GM18951 (cell line): Measurements from ENCODE around the gene ARAP1.

Experiments
- POLR2A ChIP-seq: IDR thresholded peaks from 4 replicates; pipeline ENCODE4 v1.6.1; 2011; ENCODE audit warnings: mild to moderate bottlenecking; ENCODE audit not compliant: insufficient read length, insufficient read depth; ENCODE audit errors: extremely low read depth
- in situ Hi-C: fragments of 300-500 bp; cut with MboI; formaldehyde crosslinking; loops from one replicate; pipeline ENCODE4 v1.12.0; 2022; ENCODE audit warnings: low sequenced_read_pairs, mixed read lengths, inconsistent platforms; ENCODE audit not compliant: unreplicated experiment

ARAP1 gene

GRCh38 chr11:72764503-72764902 lies 12.3 kb upstream of the ARAP1 start:
- in situ Hi-C loops = no loop called here
- no peak for TF ChIP-seq POLR2A

DNA sequence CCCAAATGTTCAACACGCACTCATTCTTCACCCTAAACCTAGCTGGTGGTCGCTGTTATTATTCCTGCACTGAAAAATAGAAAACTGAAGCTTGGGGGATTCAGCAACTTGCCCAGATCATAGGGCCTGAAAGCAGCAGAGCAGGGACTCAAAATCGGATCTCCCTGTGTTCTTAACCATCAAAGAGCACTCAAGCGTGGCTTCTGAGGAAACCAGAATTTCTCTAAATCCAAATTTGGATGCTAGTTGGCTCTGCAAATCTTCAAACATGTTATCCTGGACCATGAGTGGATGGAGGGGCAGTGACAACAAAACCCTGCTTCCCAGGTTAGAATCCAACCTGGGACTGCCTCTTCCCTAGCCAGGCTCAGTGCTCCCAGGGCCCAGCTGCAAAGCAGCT lies 11.6 kb upstream of the ARAP1 start:
- TF ChIP-seq POLR2A = no peak
- in situ Hi-C loops = no loop called here

DNA sequence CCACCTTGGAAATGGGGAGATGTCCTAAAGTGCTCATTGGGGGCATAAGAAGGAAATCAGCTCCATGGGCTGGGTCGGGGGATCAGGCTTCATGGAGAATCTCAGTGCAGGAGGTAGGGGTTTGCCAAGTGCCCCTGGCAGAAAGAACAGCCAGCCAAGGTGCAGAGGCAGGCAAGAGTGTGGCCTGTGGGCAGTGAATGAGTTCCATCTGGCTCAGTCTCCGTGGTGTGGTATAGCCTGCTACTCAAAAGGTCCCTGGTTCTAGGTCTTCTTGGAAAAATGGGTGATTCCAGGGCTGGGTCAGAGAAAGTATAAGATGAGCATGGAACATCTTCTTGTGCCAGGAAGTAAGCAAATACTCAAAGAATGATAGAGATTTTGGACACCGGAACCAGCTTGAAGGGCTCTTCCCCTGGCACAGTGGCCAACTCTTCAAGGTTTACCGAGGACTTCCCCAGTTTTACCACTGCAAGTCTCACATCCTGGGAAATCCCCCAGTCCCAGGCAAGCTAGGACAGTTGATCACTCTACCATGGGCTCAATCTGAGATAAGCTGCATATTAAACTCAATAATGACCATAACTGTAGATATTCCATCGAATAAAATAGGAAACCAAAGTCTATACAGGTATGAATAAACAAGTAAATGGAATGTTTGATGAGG lies 10.6 kb upstream of the ARAP1 start:
- in situ Hi-C loops = no loop called here
- TF ChIP-seq POLR2A = no peak

DNA sequence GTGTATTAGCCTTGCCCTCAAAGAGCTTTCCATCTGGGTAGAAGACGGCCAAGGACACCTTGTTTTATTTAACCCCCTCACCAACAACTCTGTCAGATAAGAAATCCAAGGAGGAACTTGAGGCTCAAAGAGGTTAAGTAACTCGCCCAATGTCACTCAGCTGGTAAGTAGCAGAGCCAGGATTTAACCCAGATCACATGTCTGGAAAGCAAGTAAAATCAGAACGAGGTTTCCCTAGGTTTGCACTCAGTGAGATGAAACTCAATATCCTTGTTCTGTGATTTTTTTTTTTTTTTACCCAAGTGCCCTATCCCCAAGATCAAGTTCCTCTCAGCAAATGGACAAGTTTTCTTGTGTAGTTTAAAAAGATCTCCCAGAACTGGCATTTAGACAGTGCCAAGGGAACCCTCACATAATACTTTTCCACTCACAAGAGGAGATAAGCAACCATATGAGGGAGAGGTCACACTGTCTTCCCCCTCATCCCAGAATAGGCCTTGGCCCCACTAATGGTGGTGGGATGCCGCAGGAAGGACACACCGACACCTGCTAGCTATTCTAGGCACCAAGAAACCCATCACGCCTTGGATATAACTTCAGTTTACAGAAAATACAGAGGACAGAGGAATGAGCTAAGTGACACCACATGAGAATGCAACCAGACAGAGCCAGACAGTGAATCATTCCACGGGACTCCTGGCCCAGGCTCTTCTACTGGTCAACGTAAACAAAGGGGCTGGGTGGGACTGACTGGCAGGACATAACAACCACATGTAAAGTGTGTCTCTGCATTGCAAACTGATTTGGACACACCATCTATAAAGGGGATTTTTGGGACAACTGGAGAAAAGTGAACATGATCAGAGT lies 8.6 kb upstream of the ARAP1 start:
- TF ChIP-seq POLR2A = no peak
- in situ Hi-C loops = no loop called here

GRCh38 chr11:72759468-72759985 lies 7.3 kb upstream of the ARAP1 start:
- TF ChIP-seq POLR2A = no peak
- in situ Hi-C loops = no loop called here

- in situ Hi-C loops = no loop called here
- no peak for TF ChIP-seq POLR2A
Observed at GRCh38 chr11:72758690-72759389, 6.6 kb upstream of the ARAP1 start.

DNA sequence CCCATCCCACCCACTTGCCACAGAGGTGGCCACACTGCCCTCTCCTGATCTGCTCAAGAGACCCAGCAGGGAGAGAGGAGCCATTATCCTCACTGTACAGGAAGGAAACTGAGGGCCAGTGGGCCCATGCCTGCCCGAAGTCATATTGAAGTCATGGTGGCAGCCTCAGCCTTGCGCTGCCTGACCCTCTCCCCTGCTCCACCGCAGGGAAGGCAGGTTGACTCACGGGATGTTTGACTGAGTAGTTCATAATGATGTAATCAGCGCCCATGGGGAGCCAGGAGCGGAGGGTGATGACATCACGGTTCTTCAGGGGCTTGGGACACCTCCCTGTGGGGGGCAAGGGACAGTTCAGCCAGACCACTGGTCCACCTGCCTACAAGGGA lies 6.1 kb upstream of the ARAP1 start:
- no peak for TF ChIP-seq POLR2A
- in situ Hi-C loops = no loop called here

DNA sequence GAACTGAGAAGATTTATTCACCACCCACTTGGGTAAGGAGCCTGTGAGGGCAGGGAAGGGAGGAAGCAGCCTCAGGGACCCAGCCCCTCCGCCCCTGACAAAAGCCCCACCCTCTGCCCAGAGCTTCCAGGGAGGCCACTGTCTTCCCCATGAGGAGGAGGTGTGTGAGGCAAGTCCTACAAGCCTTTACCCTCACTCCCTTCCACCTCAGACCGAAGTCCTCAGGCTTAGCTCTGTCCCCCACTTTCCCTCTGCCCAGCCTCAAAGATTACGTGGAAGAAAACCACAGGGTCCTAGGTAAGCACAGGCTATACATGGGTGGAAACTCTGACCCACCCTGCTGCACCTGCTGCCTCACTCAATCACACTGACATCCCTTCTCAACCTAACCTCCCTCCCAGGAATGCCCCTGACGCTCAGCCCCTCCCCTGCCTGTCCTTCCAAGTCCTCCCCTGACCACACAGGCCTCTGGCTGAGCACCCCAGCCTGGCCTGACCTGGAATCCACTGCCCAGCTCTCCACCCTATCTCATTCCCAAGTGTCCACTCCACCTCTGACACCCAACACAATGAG lies 3.6 kb upstream of the ARAP1 start:
- no peak for TF ChIP-seq POLR2A
- in situ Hi-C loops = no loop called here

DNA sequence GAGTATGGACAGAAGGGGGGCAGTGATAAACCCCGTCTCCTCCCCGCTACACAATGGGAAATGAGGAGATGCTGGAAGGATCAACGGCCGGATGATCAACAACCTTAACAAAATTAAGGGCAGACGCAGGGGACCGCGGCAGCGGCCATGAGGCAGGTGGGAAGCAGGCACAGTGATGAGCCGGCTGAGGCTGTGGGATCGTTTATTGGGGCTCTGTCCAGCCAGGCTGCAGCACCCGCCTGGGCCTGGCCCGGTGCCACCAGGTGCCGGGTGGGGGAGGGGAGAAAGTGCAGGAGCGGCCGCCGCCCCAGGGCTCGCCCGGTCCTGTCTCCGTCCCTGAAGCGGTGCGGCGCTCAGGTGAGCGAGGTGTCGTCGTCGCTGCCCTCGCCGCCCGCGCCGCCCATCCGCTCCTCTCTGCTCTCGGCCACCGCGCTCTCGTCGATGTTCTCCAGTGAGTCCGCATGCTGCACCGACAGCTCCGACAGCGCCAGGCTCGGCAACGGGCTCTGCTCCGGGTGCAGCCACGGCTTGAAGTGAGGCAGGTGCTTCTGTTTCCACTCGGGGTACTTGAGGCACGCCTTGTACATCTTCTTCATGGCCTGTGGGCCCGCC lies 2.4 kb upstream of the ARAP1 start:
- in situ Hi-C loops = no loop called here
- TF ChIP-seq POLR2A = no peak

GRCh38 chr11:72754149-72754543 lies 1.9 kb upstream of the ARAP1 start:
- TF ChIP-seq POLR2A = no peak
- in situ Hi-C loops = no loop called here

DNA sequence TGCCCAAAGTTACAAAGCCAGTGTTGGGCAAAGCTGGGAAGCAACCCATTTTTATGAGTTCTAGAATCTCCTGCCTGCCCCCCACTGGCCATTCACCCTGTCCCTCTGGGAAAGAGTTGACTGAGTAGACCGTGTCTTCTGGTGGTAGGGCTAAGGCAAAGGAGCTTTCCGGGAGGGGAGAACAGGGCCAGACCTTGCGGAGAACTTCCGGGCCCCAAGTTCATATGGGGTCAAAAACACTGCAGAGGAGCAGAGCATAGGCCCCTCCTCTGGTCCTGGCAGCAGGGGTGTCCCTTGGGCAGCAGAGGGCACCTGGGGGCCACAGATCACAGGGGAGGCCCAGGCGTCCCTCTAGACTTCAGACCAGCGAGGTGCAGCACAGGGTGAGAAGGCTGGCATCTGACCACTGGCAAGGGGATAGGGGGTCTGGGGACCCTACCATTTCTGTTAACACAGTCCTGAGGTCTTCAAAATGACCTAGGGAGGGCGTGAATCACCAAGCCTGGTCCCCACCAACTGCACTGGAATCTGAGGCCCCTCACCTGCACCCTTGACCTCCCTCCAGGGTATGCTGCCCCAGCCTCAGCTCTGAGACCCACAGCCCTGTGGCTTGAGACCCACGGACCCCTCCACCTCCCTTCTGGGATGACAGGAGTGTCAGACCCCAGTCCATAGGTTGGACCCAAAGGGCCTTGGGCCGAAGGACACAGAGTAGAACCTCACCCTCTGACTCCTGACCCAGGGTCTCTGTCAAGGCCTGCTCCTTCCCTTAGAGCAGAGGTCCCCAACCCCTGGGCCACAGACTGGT lies 1.3 kb upstream of the ARAP1 start:
- TF ChIP-seq POLR2A = no peak
- in situ Hi-C loops = no loop called here
